HCT116 (cell line): ENCODE results near the gene AFAP1. TPM values are rescaled to one million over a fixed set of nuclear protein-coding genes. Genes with fewer than 3 reads are reported as not detected.

Experiments
- ATAC-seq: fragments of 200-7000 bp; cut with Tn5 transposase; 2 replicates; pipeline ENCODE4 v1.9.1; 2020; ENCODE audit warnings: mild to moderate bottlenecking, moderate library complexity
- BruUV-seq: library from RNA; stranded (reverse); fragments of 400-500 nt; replicated peaks from 2 replicates; lab custom pipeline; 2021; lab: Mats Ljungman, UMichigan
- CTCF ChIA-PET: fragments of 300-600 bp; sonication (Branson Sonifier 250); formaldehyde crosslinking; loops from one replicate; lab custom pipeline; 2021; ENCODE audit warnings: antibody characterized with exemption; lab: Charles Lee
- POLR2A ChIA-PET: fragments of 300-600, 350-600 bp; sonication (Branson Sonifier 250); formaldehyde crosslinking; loops from one replicate; lab custom pipeline; 2021; ENCODE audit warnings: antibody characterized with exemption; lab: Charles Lee
- RAD21 ChIA-PET, 2 experiments: fragments of 300-600 bp; sonication (Branson Sonifier 250); formaldehyde crosslinking; loops; one replicate each; lab custom pipeline; 2023; ENCODE audit warnings: low total read pairs in 2 of 2; ENCODE audit not compliant: uncharacterized antibody in 2 of 2, unreplicated experiment in 2 of 2, low non-redundant PET in 1 of 2; lab: Charles Lee
- DNase-seq: peaks from one replicate; pipeline ENCODE4 v3.0.0-alpha.2; 2010; ENCODE audit warnings: low read depth, low spot score
- H2AFZ ChIP-seq: fragments of 200-600 bp; shearing (Covaris generic), sonication (generic); 2 replicates; pipeline ENCODE4 v1.6.1; 2017; ENCODE audit warnings: low read depth, mixed run types, mixed read lengths, antibody characterized with exemption, low read length; ENCODE audit not compliant: poor library complexity, severe bottlenecking
- H3K27ac ChIP-seq: 2 replicates; pipeline ENCODE4 v1.5.1; 2012; ENCODE audit warnings: low read depth, low read length
- H3K27me3 ChIP-seq: fragments of 200-600 bp; sonication (generic); 2 replicates; pipeline ENCODE4 v1.6.1; 2016; ENCODE audit warnings: mixed run types, low read length, mixed read lengths; ENCODE audit not compliant: insufficient read depth
- H3K36me3 ChIP-seq, 2 experiments: fragments of 200-500 bp in 1 of 2; fragments of 200-600 bp in 1 of 2; sonication (Bioruptor generic) in 1 of 2; sonication (generic) in 1 of 2; 2 replicates each; pipeline versions ENCODE4 v1.5.1 to v1.6.1; 2014 to 2016; ENCODE audit warnings: low read length in 2 of 2, inconsistent platforms in 1 of 2, mixed read lengths in 1 of 2, mixed run types in 1 of 2; ENCODE audit not compliant: insufficient read depth in 2 of 2, control insufficient read depth in 1 of 2
- H3K4me1 ChIP-seq, 2 experiments: fragments of 200-600 bp in 1 of 2; sonication (generic) in 1 of 2; 2 replicates each; pipeline versions ENCODE4 v1.5.1 to v1.6.1; 2012 to 2017; ENCODE audit warnings: low read length in 2 of 2, inconsistent platforms in 1 of 2, mild to moderate bottlenecking in 1 of 2, mixed read lengths in 1 of 2, mixed run types in 1 of 2, moderate library complexity in 1 of 2; ENCODE audit not compliant: insufficient read depth in 2 of 2, control insufficient read depth in 1 of 2
- H3K4me2 ChIP-seq: fragments of 200-600 bp; sonication (generic); 2 replicates; pipeline ENCODE4 v1.6.1; 2017; ENCODE audit warnings: mixed run types, low read length, mixed read lengths
- H3K4me3 ChIP-seq, 2 experiments: fragments of 200-600 bp in 1 of 2; sonication (generic) in 1 of 2; replicated peaks in 1 of 2; 2 replicates each; pipeline ENCODE4 v1.5.1; 2011 to 2016; ENCODE audit warnings: low read length in 2 of 2, control low read depth in 1 of 2, low read depth in 1 of 2, mild to moderate bottlenecking in 1 of 2, mixed read lengths in 1 of 2, mixed run types in 1 of 2
- H3K79me2 ChIP-seq: fragments of 200-600 bp; sonication (generic); 2 replicates; pipeline ENCODE4 v1.6.1; 2017; ENCODE audit warnings: mild to moderate bottlenecking, mixed run types, low read length, moderate library complexity, mixed read lengths; ENCODE audit not compliant: insufficient read depth
- H3K9ac ChIP-seq: fragments of 200-600 bp; sonication (generic); 2 replicates; pipeline ENCODE4 v1.6.1; 2016; ENCODE audit warnings: low read length, mixed read lengths
- H3K9me2 ChIP-seq: fragments of 200-600 bp; sonication (generic), shearing (Covaris generic); 2 replicates; pipeline ENCODE4 v1.6.1; 2017; ENCODE audit warnings: mixed run types, mild to moderate bottlenecking, moderate library complexity; ENCODE audit not compliant: insufficient read depth
- H3K9me3 ChIP-seq, 2 experiments: fragments of 200-500 bp in 1 of 2; fragments of 200-600 bp in 1 of 2; sonication (Bioruptor generic) in 1 of 2; sonication (generic) in 1 of 2; 2 replicates each; pipeline ENCODE4 v1.6.1; 2014 to 2017; ENCODE audit warnings: low read length in 2 of 2, mixed read lengths in 2 of 2, inconsistent platforms in 1 of 2, low read depth in 1 of 2, mild to moderate bottlenecking in 1 of 2, mixed run types in 1 of 2, moderate library complexity in 1 of 2; ENCODE audit not compliant: control insufficient read depth in 1 of 2, insufficient read depth in 1 of 2
- H4K20me1 ChIP-seq: fragments of 200-600 bp; sonication (generic), shearing (Covaris generic); 2 replicates; pipeline ENCODE4 v1.6.1; 2017; ENCODE audit warnings: mixed run types, mild to moderate bottlenecking, moderate library complexity; ENCODE audit not compliant: insufficient read depth
- CBX3 ChIP-seq: IDR thresholded peaks from 2 replicates; pipeline ENCODE4 v1.6.1; 2012; ENCODE audit warnings: low read depth
- CEBPB ChIP-seq: IDR thresholded peaks from 2 replicates; pipeline ENCODE4 v1.6.1; 2012; ENCODE audit warnings: low read depth
- EGR1 ChIP-seq: IDR thresholded peaks from 2 replicates; pipeline ENCODE4 v1.6.1; 2012; ENCODE audit warnings: low read depth
- FOSL1 ChIP-seq: IDR thresholded peaks from 2 replicates; pipeline ENCODE4 v1.6.1; 2012; ENCODE audit warnings: low read depth
- MAX ChIP-seq: IDR thresholded peaks from 2 replicates; pipeline ENCODE4 v1.6.1; 2012
- POLR2A ChIP-seq: IDR thresholded peaks from 2 replicates; pipeline ENCODE4 v1.7.0; 2011; ENCODE audit warnings: borderline replicate concordance; ENCODE audit not compliant: insufficient read depth, insufficient read length; ENCODE audit errors: extremely low read depth
- REST ChIP-seq: IDR thresholded peaks from 2 replicates; pipeline ENCODE4 v1.6.1; 2012; ENCODE audit warnings: low read depth
- SIN3A ChIP-seq: IDR thresholded peaks from 2 replicates; pipeline ENCODE4 v1.6.1; 2012; ENCODE audit warnings: low read depth
- SP1 ChIP-seq: IDR thresholded peaks from 2 replicates; pipeline ENCODE4 v1.6.1; 2012; ENCODE audit warnings: low read depth
- YY1 ChIP-seq: IDR thresholded peaks from 2 replicates; pipeline ENCODE4 v1.6.1; 2011; ENCODE audit warnings: low read length, low read depth, moderate library complexity, mild to moderate bottlenecking; ENCODE audit not compliant: insufficient replicate concordance; ENCODE audit errors: extremely low read depth
- ZNF274 ChIP-seq: fragments of 200-500 bp; sonication (Bioruptor generic); IDR thresholded peaks from 2 replicates; pipeline ENCODE4 v1.6.1; 2014; ENCODE audit warnings: mild to moderate bottlenecking, low read depth, low read length, inconsistent platforms
- intact Hi-C: fragments of 100-400 bp; cut with micrococcal nuclease; formaldehyde crosslinking; loops from 2 replicates; pipeline ENCODE4 v1.10.0; 2022
- total RNA-seq: library from RNA; stranded (reverse); gene quantifications from one replicate; pipeline ENCODE4 v1.2.1, GENCODE V29; 2021; ENCODE audit not compliant: unreplicated experiment
- TF ChIP-seq, protein P1 (sequence below): IDR thresholded peaks from 2 replicates; pipeline ENCODE4 v1.6.1; 2011; ENCODE audit warnings: mild to moderate bottlenecking, low read length, moderate library complexity; ENCODE audit not compliant: insufficient replicate concordance; ENCODE audit errors: extremely low read depth

Gene AFAP1
- total RNA-seq, 1 experiment from 2014 or later: 19.4 TPM

- Histone ChIP-seq H3K36me3 (no peaks in the 10 kb centered on the region), H3K27ac (no peak overlapping the region), H3K4me2 (no peak overlapping the region), H3K4me3 (no peak overlapping the region), H3K4me1 (peaks cover 8 to 39% of the 10 kb centered on the region in 2 experiments), H3K9me3 (no peaks in the 10 kb centered on the region), H3K9ac (no peak overlapping the region), H3K27me3 (no peaks in the 10 kb centered on the region), H4K20me1 (no peaks in the 10 kb centered on the region), H3K9me2 (no peaks in the 10 kb centered on the region), H2AFZ (no peak overlapping the region), H3K79me2 (no peaks in the 10 kb centered on the region)
- ChIA-PET RAD21 (no interaction called here), POLR2A (no interaction called here), CTCF (no interaction called here)
- TF ChIP-seq FOSL1: no peak
- no peak for TF ChIP-seq MAX
- TF ChIP-seq ZNF274: no peak
- TF ChIP-seq, protein P1, sequence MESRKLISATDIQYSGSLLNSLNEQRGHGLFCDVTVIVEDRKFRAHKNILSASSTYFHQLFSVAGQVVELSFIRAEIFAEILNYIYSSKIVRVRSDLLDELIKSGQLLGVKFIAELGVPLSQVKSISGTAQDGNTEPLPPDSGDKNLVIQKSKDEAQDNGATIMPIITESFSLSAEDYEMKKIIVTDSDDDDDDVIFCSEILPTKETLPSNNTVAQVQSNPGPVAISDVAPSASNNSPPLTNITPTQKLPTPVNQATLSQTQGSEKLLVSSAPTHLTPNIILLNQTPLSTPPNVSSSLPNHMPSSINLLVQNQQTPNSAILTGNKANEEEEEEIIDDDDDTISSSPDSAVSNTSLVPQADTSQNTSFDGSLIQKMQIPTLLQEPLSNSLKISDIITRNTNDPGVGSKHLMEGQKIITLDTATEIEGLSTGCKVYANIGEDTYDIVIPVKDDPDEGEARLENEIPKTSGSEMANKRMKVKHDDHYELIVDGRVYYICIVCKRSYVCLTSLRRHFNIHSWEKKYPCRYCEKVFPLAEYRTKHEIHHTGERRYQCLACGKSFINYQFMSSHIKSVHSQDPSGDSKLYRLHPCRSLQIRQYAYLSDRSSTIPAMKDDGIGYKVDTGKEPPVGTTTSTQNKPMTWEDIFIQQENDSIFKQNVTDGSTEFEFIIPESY: no peak
- no peak for TF ChIP-seq POLR2A
- TF ChIP-seq SIN3A: no peak
- TF ChIP-seq SP1: no peak
- no peak for TF ChIP-seq CBX3
- no peak for TF ChIP-seq EGR1
- no peak for TF ChIP-seq YY1
- TF ChIP-seq CEBPB: no peak
- no peak for TF ChIP-seq REST
- BruUV-seq: no TSS peak
- ATAC-seq (no peak), DNase-seq (no peak)
- intact Hi-C loops: no loop called here
Observed at GRCh38 chr4:7960790-7961655, 21.4 kb upstream of the AFAP1 start.
